Measurements from ENCODE around the gene SMOC2. TPM values are rescaled to one million over a fixed set of nuclear protein-coding genes. Genes with fewer than 3 reads are reported as not detected.
"Not testable (repeated sequence)": the region's sequence is repeated elsewhere in the genome, so short reads cannot be mapped to it uniquely, and the experiment has no call there.

SMOC2 gene
- total RNA-seq, 4 donors from 2014 or later = 45.8 to 130 (median 84.0) TPM

GRCh38 chr6:168536665-168537539 is 95.9 kb downstream of the SMOC2 start:
- peak in 1 of 2 donors; percentile 4 for TF ChIP-seq POLR2AphosphoS5 (IDR thresholded peaks at IDR 0.05)
- no peak for TF ChIP-seq CTCF (IDR thresholded peaks at IDR 0.05)
- TF ChIP-seq POLR2A (IDR thresholded peaks at IDR 0.05; ENCODE audit: low read depth) = no peak
- TF ChIP-seq EP300 (IDR thresholded peaks at IDR 0.05) = no peak
- Histone ChIP-seq H3K36me3 (no peaks in the 10 kb centered on the region), H3K9me3 (no peaks in the 10 kb centered on the region), H3K4me1 (peaks cover 22 to 85% (median 78%) of the 10 kb centered on the region in 4 donors), H3K27ac (replicated peaks in 1 of 4) (peak overlapping the region; percentile 76 to 90 (median 80)), H3K27me3 (no peaks in the 10 kb centered on the region), H3K4me3 (peak overlapping the region in 1 of 4 donors; percentile 18)
- no peak for DNase-seq (ENCODE audit: extremely low spot score)
- intact Hi-C loops (cut with DNase I) = no loop called here
- 60% methylated on average over 12 of the region's 17 CpGs for WGBS

- DNase-seq (ENCODE audit: extremely low spot score) = no peak
- no peak for TF ChIP-seq CTCF (IDR thresholded peaks at IDR 0.05)
- TF ChIP-seq POLR2A (IDR thresholded peaks at IDR 0.05; ENCODE audit: low read depth) = no peak
- peak in 1 of 2 donors; percentile 64 for TF ChIP-seq POLR2AphosphoS5 (IDR thresholded peaks at IDR 0.05)
- no peak for TF ChIP-seq EP300 (IDR thresholded peaks at IDR 0.05)
- Histone ChIP-seq H3K4me3 (peak overlapping the region in 2 of 4 donors; percentile 12 to 18), H3K27me3 (no peaks in the 10 kb centered on the region), H3K9me3 (no peaks in the 10 kb centered on the region), H3K4me1 (peaks cover 26 to 85% (median 78%) of the 10 kb centered on the region in 4 donors), H3K27ac (replicated peaks in 1 of 4) (peak overlapping the region; percentile 76 to 90 (median 80)), H3K36me3 (no peaks in the 10 kb centered on the region)
- intact Hi-C loops (cut with DNase I) = no loop called here
- 54% methylated on average over 7 of the region's 10 CpGs for WGBS
Measured at GRCh38 chr6:168537540-168537884, 96.5 kb downstream of the SMOC2 start.

- 87% methylated on average over 12 of the region's 14 CpGs for WGBS
- peaks cover 31 to 80% (median 72%) of the 10 kb centered on the region in 4 donors for H3K4me1 ChIP-seq
- H3K27me3 ChIP-seq; intact Hi-C loops (cut with DNase I); H3K36me3 ChIP-seq; H3K9me3 ChIP-seq; DNase-seq (ENCODE audit: extremely low spot score): not testable (repeated sequence)
- H3K27ac ChIP-seq (replicated peaks in 1 of 4) = peak overlapping the region; percentile 76 to 90 (median 80)
- peak overlapping the region in 1 of 4 donors; percentile 18 for H3K4me3 ChIP-seq
Measured at GRCh38 chr6:168538188-168538891, 97.4 kb downstream of the SMOC2 start.

GRCh38 chr6:168538892-168539811 is 98.2 kb downstream of the SMOC2 start:
- 75% methylated on average over 19 of the region's 21 CpGs for WGBS
- Histone ChIP-seq H3K4me1 (peaks cover 31 to 75% (median 66%) of the 10 kb centered on the region in 4 donors), H3K27ac (replicated peaks in 1 of 4) (peak overlapping the region; percentile 75 to 90 (median 80)), H3K4me3 (no peak overlapping the region), H3K36me3 (peaks cover 0 to 7% (median 2%) of the 10 kb centered on the region in 4 donors), H3K9me3 (no peaks in the 10 kb centered on the region), H3K27me3 (no peaks in the 10 kb centered on the region)
- intact Hi-C loops (cut with DNase I) = no loop called here
- no peak for DNase-seq (ENCODE audit: extremely low spot score)
- TF ChIP-seq EP300 (IDR thresholded peaks at IDR 0.05) = no peak
- TF ChIP-seq CTCF (IDR thresholded peaks at IDR 0.05) = no peak
- no peak for TF ChIP-seq POLR2A (IDR thresholded peaks at IDR 0.05; ENCODE audit: low read depth)
- TF ChIP-seq POLR2AphosphoS5 (IDR thresholded peaks at IDR 0.05) = no peak
